Epithelial cell of prostate (primary cell): Measurements from ENCODE around the gene MED27.
"Not testable (repeated sequence)": the region's sequence is repeated elsewhere in the genome, so short reads cannot be mapped to it uniquely, and the experiment has no call there.

Source experiments
- DNase-seq: peaks from one replicate; pipeline ENCODE4 v3.0.0-alpha.2; 2011; ENCODE audit warnings: low read depth, low spot score
- H3K27ac ChIP-seq: fragments of 450-650 bp; 2 replicates; pipeline ENCODE4 v1.5.1; 2017; ENCODE audit warnings: mild to moderate bottlenecking

The MED27 gene

DNA sequence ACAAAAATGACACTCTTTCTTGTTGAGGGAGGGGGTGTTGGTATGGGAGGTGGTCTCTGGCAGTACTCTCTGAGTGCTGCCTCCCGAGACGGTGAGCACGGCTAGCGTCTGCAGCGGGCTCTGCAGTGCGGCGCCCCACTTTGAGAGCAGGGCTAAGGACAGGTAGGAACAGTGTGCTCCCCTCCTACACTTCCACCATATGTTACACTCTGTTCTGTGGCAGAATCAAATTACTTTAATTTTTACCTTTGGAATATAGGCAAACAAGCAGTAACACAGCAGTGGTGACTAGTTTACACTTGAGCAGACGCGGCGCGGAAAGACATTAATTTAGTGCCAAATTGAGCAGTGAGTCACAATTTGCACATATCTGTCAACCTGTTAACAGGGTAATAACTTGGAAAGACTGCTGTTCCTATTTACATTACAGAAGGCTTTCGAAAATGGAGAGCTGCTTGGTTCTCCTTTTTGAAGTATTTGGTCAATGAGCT is 136.3 kb downstream of the MED27 start:
- peak; percentile 22 for DNase-seq
- H3K27ac ChIP-seq, result no peak overlapping the region

DNA sequence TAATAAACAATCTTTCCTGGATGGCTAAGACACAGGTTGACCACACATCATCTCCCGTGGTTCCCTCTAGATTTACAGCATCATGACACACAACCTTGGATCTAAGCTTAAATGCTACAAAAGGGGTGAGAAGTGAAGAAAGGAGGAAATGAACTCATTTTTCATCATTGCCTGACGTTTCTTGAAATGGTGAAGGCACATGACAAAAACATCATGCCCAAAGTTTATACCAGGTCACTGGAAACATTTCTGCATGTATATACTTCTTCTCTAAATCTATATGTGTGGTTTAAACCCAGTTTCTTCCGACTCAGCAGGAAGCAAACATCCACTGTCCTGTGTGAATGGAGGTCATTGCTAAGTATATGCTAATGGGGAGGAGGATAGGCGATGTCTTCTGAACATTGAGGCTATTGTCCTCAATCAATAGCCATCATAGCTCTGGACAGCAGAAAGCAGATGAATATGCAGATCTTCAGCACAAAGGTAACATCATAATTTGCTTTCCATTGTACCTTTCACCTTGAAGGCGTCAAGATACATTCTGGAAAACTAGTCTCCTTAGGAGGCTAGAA is 137.4 kb downstream of the MED27 start:
- H3K27ac ChIP-seq, result no peak overlapping the region
- no peak for DNase-seq

DNA sequence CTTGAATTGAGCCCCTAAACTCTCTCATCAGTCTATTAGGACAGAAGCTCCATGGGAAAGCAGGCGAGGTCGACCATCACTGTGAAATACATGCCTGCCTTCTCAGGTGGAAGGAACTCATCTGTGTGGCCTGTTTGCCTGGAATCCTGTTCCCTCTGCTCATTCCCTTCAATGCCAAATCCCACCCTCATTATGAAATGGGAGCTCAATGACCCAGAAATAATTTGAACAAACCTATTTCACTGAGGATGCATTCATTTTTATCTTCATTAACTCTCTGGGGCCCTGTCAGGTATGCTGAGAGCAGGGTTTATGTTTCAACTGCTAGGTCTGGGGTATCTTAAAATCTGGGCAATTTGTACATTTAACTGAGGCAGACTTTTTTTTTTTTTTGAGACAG is 142.2 kb downstream of the MED27 start:
- DNase-seq, result no peak
- no peak overlapping the region for H3K27ac ChIP-seq

DNA sequence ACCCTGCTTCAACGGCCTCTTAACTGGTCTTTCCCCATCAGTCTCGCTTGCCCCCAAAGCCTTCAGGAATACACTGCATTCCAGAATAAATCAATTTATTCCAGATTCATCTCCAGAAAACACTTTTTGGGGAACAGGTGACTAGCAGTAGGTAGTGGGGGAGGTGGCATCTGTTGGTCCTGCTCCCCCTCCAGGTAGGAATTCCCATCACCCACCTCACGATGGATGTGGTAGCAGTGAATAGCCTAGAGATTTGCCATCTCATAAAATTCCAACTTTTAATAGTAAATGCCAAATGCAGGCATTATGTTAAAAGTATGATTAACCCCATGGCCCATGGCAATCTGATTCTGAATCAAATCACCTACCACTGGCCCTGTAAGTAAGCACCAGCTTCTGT is 142.7 kb downstream of the MED27 start:
- H3K27ac ChIP-seq, result no peak overlapping the region
- DNase-seq, result no peak

DNA sequence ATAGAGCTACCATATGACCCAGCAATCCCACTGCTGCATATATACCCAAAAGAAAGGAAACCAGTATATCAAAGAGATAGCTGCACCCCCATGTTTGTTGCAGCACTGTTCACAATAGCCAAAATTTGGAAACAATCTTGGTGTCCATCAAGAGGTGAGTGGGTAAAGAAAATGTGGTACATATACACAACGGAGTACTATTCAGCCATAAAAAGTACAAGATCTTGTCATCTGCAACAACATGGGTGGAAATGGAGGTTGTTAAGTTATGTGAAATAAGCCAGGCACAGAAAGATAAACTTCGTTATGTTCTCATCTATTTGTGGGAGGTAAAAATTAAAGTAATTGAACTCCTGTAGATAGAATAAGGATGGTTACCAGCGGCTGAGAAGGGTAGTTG is 145.0 kb downstream of the MED27 start:
- no peak for DNase-seq

DNA sequence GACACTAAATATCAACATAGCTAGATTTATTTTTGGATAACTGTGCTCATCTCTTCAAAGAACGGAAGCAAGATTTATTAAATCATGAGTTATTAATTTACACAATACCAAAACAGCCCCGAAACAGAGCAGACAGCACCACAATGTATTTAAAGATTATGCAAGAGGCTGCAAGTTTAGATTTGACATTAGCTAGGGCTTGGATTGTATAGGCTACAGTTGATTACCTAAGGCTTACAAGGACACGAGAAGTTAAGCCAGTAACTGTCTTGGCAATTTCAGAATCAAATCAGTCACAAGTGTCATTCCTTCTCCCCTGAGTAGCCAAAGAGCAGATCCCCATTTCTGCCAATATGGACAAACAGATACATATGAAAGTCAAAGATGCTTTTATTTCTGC is 152.6 kb downstream of the MED27 start:
- DNase-seq, result no peak
- no peak overlapping the region for H3K27ac ChIP-seq

More for the DNA sequence above, 145.0 kb downstream of the MED27 start:
- no peak overlapping the region for H3K27ac ChIP-seq

DNA sequence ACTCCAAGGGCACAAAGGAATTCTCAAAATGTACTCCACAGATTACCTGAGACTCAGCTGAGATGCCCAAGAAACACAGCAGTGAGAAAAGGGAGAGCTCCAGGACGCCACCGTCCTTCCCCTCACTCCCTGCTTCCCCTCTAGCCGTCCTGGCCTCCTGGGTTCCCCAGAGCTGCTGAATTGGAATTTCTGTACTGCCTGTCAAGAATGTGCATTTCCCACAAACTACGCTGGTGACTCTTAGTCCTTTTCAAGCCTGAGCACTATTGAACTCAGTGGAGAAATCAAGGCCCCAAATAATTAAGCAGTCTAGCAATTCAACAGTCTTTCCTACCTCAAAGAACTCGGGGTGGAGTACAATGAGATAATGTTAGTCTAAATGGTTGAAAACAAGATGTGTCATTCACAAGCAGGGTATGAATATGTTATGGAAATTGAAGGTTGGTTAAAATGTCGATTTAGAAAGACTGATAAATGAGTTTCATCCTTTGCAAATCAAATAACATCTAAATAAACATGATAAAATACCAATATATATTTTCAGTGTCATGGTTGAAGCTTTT is 153.2 kb downstream of the MED27 start:
- DNase-seq, result no peak
- no peak overlapping the region for H3K27ac ChIP-seq

DNA sequence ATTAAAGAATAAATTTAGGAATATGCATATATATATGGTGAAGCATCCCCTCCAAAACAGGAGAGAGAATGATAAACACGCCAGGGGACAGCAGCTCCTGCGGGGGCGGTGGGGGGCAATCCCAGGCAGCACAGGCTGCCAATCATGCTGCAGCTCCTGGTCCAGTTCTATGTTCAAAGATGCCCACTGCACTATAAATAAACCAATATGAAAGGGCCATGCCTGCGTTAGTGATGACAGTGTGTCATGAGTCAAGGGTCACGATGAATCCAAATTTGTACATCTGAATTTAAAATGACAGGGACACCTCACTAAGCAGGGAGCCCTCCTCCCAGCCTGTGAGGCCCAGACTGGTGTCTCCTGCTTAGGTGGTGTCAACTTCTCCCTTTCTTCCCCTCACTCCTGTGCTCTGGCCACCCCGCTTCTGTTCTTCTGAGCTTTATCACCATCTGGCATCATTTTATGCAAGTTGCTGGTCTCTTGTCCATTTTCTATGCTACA is 153.9 kb downstream of the MED27 start:
- H3K27ac ChIP-seq, result no peak overlapping the region
- DNase-seq, result no peak

DNA sequence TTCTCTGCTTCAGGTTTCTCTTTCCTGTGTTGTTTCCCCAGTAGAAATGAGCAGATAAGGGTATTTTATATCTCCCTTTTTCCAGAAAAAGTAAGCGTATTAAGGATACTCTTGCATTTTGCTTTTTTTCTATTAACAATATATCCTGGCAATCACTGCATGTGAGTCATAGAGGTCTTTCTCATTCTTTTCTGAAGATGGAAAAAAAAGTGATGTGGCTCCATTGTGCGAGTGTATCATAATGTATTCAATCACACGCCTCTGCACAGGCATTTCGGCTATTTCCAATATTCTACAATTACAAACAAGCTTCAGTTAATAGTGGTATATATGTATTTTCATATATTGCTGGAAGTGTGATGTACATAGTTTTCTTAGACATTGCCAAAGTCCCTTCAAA is 155.9 kb downstream of the MED27 start:
- no peak for DNase-seq
- no peak overlapping the region for H3K27ac ChIP-seq

DNA sequence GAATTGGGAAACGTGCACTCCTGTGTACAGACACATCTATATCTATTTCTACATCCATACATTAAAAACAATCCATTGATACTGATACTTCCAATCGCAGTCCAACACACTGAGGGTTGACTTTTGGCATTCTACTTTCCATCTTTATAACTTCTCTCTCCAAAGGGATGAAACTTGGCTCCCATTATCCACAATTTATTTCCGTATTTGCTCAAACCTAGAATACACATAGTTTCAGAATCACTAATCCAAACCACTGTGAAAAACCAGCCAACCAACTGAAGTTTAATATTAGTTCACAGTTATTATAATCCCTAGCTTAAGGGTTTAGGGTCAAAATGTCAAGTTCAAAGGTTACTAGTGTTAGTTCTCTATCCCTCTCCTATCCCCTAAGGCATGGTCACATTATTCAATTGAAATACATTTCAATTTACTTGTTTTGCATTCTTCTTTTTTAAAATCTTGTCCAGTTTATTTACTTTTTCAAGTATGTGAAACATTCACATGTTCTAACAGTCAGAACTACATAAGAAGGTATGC is 156.5 kb downstream of the MED27 start:
- no peak overlapping the region for H3K27ac ChIP-seq
- DNase-seq, result no peak

DNA sequence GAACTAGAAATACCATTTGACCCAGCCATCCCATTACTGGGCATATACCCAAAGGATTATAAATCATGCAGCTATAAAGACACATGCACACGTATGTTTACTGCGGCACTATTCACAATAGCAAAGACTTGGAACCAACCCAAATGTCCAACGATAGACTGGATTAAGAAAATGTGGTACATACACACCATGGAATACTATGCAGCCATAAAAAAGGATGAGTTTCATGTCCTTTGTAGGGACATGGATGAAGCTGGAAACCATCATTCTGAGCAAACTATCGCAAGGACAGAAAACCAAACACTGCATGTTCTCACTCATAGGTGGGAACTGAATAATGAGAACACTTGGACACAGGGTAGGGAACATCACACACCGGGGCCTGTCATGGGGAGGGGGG is 158.0 kb downstream of the MED27 start:
- DNase-seq, H3K27ac ChIP-seq: not testable (repeated sequence)

DNA sequence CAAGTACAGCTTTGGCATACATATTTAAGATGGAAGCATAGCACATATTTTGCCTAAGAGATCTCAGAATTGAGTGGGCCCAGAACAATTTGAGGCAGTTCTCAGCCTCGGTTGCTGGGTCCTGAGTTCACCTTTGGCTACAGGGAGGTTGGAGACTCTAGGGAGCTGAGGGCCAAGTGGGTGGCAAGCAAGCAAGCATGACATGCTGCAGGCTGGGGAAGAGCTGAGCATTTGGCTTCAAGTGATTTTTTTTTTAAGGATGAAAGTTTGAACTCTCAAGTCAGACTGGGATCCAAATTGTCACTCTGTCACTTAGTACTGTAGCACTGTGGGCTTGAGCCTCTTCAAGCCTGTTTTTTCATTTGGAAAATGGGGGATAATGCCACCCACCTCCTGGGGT is 160.5 kb downstream of the MED27 start:
- no peak for DNase-seq
- no peak overlapping the region for H3K27ac ChIP-seq

DNA sequence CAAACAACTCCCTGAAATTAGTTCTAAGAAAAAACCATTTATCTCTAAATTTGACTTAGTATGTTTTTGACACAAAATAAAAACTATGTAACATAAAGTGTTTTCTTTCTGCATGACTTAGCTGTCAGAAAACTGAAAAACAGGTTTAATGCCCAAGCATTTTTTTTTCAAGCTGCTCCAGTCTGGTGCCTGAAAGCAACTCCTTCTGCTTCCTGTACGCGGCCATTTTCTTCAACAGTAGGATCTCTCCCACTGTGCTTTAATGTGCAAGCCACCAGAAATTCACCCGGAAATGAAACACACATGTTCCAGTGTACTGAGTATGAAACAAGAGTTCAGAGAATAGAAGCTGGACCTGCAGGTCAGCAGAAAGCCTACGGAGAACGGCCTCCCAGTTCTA is 161.2 kb downstream of the MED27 start:
- no peak overlapping the region for H3K27ac ChIP-seq
- DNase-seq, result no peak

DNA sequence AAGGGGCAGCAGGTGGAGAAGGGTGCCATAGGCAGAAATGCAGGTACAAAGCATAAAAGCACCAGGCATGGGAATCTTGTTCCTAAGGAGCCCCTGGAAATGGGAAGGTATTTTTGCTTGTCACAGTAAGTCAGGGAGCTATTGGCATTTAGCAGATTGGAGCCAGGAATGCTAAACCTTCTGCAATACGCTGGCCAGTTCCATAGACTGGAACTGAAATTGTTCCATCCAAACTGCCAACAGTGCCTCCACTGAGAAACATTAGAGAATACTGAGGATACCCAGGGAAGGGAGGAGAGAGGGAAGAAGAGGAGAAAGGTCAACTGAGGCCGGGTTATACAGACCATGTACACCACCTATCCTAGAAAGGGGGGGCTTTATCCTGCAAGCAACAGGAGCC is 162.7 kb downstream of the MED27 start:
- no peak overlapping the region for H3K27ac ChIP-seq
- DNase-seq, result no peak

DNA sequence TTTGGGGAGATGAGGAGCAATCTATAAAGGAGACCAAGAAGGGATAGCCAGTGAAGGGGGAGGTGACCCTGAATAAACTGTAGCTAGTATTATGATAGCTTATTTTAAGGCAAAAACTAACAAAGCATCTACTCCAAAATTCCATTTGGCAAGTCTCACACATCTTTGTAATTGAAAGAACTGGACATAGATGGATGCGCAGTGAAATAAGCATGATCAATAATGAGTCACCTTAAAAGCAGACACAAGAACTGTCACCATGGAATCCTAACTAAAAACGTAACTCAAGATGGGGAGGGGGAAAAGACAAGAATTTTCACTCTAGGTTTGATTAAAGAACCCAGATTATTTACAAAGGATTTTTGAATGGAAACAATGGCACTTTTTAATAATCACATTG is 164.5 kb downstream of the MED27 start:
- H3K27ac ChIP-seq, result no peak overlapping the region
- no peak for DNase-seq

DNA sequence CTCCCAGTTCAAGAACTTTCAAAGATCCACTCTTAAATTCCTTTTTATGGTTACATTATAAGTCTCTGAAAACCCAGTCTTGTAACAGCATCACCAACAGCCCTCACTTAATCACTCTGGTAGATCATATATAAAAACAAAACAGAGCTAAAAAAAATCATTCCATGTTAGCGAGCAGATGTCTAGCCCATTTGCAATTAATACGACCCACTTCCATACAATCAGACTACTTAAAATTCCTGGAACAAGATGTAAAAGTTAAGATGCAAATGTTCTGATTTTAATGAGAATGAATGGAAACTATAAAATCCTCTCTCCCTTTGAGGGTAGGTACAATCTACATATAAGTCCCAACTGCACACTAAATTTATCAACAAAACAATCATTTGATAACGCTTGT is 167.0 kb downstream of the MED27 start:
- DNase-seq, result no peak
- no peak overlapping the region for H3K27ac ChIP-seq

DNA sequence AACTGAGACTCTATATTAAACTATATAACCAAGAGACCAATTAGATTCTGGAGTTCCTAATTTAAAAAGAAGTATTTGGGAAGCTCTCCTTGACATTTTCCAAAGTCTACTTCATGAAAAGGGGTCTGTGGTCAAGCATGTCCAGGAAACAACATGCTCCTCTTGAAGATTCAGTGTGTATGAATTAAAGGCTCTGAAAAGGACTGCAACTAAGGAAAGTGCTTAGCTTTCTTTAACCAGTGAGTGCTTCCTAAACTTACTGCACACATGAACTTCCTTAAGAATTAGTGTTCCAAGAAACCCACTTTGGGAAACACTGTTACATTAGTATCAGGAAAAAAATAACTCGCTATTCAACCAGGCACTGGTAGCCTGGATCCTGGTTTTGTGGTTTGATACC is 167.6 kb downstream of the MED27 start:
- no peak overlapping the region for H3K27ac ChIP-seq
- no peak for DNase-seq

DNA sequence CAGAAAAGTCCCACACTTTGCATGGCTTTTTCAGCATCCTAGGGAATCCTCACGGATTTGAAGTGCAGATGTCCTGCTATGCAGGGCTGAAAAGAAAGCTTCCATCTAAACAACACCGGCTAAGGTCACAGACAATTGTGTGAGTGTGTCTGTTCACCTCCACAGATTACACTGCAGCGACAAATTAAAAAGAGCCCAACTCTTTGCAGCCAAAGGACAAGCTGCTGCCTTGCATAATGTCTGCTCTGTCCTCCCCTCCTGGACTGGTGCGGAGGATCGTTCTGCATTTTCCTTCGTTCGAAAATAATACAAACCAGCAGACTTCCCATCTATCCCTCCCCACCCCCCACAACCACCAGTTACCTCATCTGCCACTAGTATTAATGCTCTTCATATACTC is 169.1 kb downstream of the MED27 start:
- H3K27ac ChIP-seq, result no peak overlapping the region
- no peak for DNase-seq

DNA sequence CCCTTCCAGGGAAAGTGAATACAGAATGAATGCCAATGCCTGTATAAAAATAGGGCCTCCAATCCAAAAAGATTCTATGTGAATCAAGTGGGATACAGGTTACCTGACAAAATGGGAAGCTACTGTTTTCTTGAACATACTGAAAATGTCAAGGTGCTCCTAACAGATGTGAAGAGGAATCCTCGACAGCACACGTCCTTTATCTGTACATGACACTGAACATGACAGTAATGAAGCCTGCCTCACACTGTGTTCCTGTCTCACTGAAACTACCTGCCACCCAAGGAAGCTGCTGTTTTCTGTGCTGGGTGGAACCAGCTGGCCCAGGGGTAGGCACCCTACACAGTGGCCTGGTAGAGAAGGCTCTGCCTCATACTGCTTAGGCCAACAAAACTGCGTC is 174.5 kb downstream of the MED27 start:
- no peak for DNase-seq
- no peak overlapping the region for H3K27ac ChIP-seq

DNA sequence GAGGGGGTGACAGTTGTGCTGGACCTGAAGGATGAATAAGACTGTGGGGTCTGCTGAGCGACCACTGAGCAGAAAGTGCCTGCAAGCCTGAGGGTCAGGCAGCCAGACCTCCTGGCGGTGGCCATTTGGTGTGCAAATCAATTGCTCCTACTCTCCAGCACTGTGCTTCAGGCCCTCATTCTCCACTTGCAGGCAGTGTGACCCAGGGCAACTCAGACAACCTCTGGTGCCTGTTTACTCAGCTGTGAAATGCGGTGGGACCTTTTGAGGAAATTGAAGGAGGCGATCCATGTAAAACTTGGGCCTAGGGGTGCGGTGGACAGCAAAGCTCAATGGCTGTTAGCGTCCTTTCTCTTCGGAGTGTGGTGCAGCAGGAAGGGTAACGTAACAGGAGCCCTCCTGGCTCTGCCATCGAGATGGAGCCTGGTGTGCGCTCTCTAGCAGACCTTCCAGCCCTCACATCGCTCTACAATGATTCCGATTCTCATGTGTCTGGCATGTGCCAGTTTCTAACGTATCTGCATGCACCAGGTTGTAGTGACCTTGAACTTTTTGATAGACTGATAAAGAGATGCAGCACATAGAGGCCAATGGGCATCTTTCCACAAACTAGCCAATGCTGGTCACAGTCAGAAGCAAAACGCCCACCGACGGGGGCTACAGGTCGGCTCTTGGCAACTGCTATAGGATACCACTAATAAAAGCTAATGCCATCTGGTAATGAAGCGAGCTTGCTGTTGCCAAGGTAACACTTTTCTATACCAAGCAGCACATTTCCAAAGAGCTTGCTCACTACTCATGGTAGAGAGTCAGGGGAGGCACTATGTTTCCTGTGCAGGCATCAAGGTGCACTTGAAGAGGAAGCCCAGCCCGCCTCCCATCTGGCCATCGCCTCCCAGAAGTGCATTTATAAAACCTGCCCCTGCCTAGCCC is 180.1 kb downstream of the MED27 start:
- no peak for DNase-seq
- no peak overlapping the region for H3K27ac ChIP-seq

DNA sequence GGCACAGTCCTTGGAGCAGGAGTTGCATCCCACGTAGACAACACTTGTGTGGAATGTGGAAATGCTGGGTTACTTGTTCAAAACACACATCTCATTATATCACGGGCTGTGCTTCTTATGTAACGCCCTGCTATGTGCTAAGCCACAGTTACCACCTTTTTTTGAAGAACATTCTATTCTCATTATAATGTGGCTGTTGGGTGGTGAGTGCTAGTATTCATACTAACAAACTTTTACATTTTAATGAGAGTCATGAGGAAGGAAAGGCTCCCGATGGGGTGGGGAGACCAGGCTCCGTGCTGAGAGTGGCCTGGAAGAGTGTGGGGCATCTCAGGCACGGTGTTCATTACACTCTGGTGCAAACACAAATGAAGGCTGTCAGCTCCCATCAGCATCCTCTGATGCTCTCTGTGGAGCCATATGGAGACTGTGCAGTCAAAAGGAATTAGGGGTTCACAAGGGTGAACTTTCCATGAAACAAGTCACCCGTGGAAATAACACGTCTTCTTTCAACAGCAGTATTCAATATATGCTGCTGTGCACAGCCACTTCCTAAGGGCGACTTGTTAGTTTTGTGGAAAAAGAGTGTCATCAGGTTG is 186.7 kb downstream of the MED27 start:
- no peak overlapping the region for H3K27ac ChIP-seq
- no peak for DNase-seq
